GM12878 (cell line): ENCODE measurements around the gene GNA15. TPM values are rescaled to one million over a fixed set of nuclear protein-coding genes. Genes with fewer than 3 reads are reported as not detected.
A peak's percentile ranks its signal among the peaks of the same experiment; 100 is the strongest.

ENCODE experiments used
- ATAC-seq: fragments of 200-7000 bp; cut with Tn5 transposase; 3 replicates; pipeline ENCODE4 v1.9.1; 2020; ENCODE audit warnings: mild to moderate bottlenecking, moderate library complexity
- BruUV-seq: library from RNA; stranded (reverse); fragments of 400-500 nt; replicated peaks from 2 replicates; lab custom pipeline; 2021; lab: Mats Ljungman, UMichigan
- CTCF ChIA-PET: fragments of 300-600 bp; sonication (Branson Sonifier 250); formaldehyde crosslinking; extraction: SDS; loops from one replicate; lab custom pipeline; 2021; ENCODE audit warnings: inconsistent platforms; lab: Yijun Ruan, JAX
- POLR2A ChIA-PET: fragments of 350-600 bp; formaldehyde crosslinking; extraction: SDS; loops from one replicate; lab custom pipeline; 2021; ENCODE audit warnings: inconsistent platforms; lab: Charles Lee
- RAD21 ChIA-PET: fragments of 300-600 bp; sonication (Branson Sonifier 250); formaldehyde crosslinking; loops from one replicate; lab custom pipeline; 2023; ENCODE audit warnings: antibody characterized with exemption; ENCODE audit not compliant: unreplicated experiment; lab: Charles Lee
- SMC1A ChIA-PET: fragments of 300-600 bp; sonication (Branson Sonifier 250); formaldehyde crosslinking; loops from one replicate; lab custom pipeline; 2023; ENCODE audit not compliant: unreplicated experiment, uncharacterized antibody; lab: Charles Lee
- DNase-seq: peaks from one replicate; pipeline ENCODE4 v3.0.0-alpha.2; 2011; ENCODE audit warnings: low read depth, low spot score
- FAIRE-seq: peaks from 3 replicates; lab custom pipeline; 2011; peaks lifted over from hg19 to GRCh38; lab: Jason Lieb, UNC
- H2AFZ ChIP-seq: 2 replicates; pipeline ENCODE4 v1.6.0; 2011; ENCODE audit warnings: low read depth, low read length, control low read depth; ENCODE audit not compliant: control insufficient read depth
- H3K27ac ChIP-seq: 2 replicates; pipeline ENCODE4 v1.5.1; 2011; ENCODE audit warnings: control low read depth; ENCODE audit not compliant: control insufficient read depth, insufficient read depth
- H3K27me3 ChIP-seq, 2 experiments: replicated peaks in 1 of 2; 2 replicates each; pipeline versions ENCODE4 v1.6.0 to v1.6.1; 2011; ENCODE audit warnings: low read length in 1 of 2; ENCODE audit not compliant: control insufficient read depth in 2 of 2, insufficient read depth in 2 of 2
- H3K36me3 ChIP-seq, 2 experiments: 2 replicates each; pipeline ENCODE4 v1.5.1; 2011; ENCODE audit warnings: low read length in 1 of 2; ENCODE audit not compliant: control insufficient read depth in 2 of 2, insufficient read depth in 2 of 2
- H3K4me1 ChIP-seq: 2 replicates; pipeline ENCODE4 v1.6.1; 2011; ENCODE audit warnings: mild to moderate bottlenecking, low read length, moderate library complexity, mixed read lengths; ENCODE audit not compliant: control insufficient read depth, insufficient read depth
- H3K4me2 ChIP-seq: 2 replicates; pipeline ENCODE4 v1.6.0; 2011; ENCODE audit warnings: control low read depth; ENCODE audit not compliant: control insufficient read depth, insufficient read depth
- H3K4me3 ChIP-seq: fragments of 200-600 bp; sonication (generic); 2 replicates; pipeline ENCODE4 v1.5.1; 2016
- H3K79me2 ChIP-seq: 2 replicates; pipeline ENCODE4 v1.6.0; 2011; ENCODE audit warnings: low read length; ENCODE audit not compliant: control insufficient read depth, insufficient read depth
- H3K9ac ChIP-seq: 2 replicates; pipeline ENCODE4 v1.8.0; 2011; ENCODE audit warnings: low read length, control low read depth, mixed read lengths; ENCODE audit not compliant: control insufficient read depth, insufficient read depth
- H3K9me3 ChIP-seq: replicated peaks from 3 replicates; pipeline ENCODE4 v1.5.1; 2011; ENCODE audit warnings: mild to moderate bottlenecking, low read length; ENCODE audit not compliant: control insufficient read depth, insufficient read depth
- H4K20me1 ChIP-seq: 2 replicates; pipeline ENCODE4 v1.6.0; 2011; ENCODE audit not compliant: control insufficient read depth, insufficient read depth
- CHD1 ChIP-seq: IDR thresholded peaks from 2 replicates; pipeline ENCODE4 v1.6.1; 2012; ENCODE audit warnings: low read depth, low read length, improper control_type of control experiment
- GATAD2B ChIP-seq: fragments of 450-650 bp; conservative IDR thresholded peaks from 2 replicates; pipeline ENCODE4 v1.6.1; 2017; ENCODE audit warnings: low read depth, mild to moderate bottlenecking, moderate library complexity
- MEF2B ChIP-seq: fragments of 450-650 bp; IDR thresholded peaks from 2 replicates; pipeline ENCODE4 v1.6.1; 2018; ENCODE audit warnings: mild to moderate bottlenecking, moderate library complexity; ENCODE audit not compliant: partially characterized antibody, poor library complexity, severe bottlenecking
- MTA2 ChIP-seq: fragments of 450-650 bp; IDR thresholded peaks from 2 replicates; pipeline ENCODE4 v1.6.1; 2016; ENCODE audit warnings: low read depth, mild to moderate bottlenecking, moderate library complexity
- PAX8 ChIP-seq: fragments of 450-650 bp; IDR thresholded peaks from 2 replicates; pipeline ENCODE4 v1.6.1; 2017; ENCODE audit warnings: mild to moderate bottlenecking, moderate library complexity
- SREBF1 ChIP-seq: IDR thresholded peaks from 2 replicates; pipeline ENCODE4 v1.6.1; 2012; ENCODE audit warnings: mild to moderate bottlenecking, low read length
- TAF1 ChIP-seq: IDR thresholded peaks from 2 replicates; pipeline ENCODE4 v1.6.1; 2011; ENCODE audit warnings: mild to moderate bottlenecking, low read depth, low read length, borderline replicate concordance
- TCF7 ChIP-seq: IDR thresholded peaks from 2 replicates; pipeline ENCODE4 v1.6.1; 2014; ENCODE audit warnings: antibody characterized with exemption, borderline replicate concordance
- ZNF24 ChIP-seq: fragments of 450-650 bp; IDR thresholded peaks from 2 replicates; pipeline ENCODE4 v1.6.1; 2017; ENCODE audit warnings: antibody characterized with exemption, mild to moderate bottlenecking
- WGBS: methylation state at CpG from one replicate; pipeline ENCODE4 v1.1.6; 2016; ENCODE audit warnings: low lambda C conversion rate; ENCODE audit not compliant: insufficient replicate concordance, insufficient coverage; ENCODE audit errors: missing lambda C conversion rate; 5-methylcytosine and 5-hydroxymethylcytosine counted together
- in situ Hi-C: fragments of 300-500 bp; cut with MboI; formaldehyde crosslinking; loops from 9 replicates; pipeline ENCODE4 v1.14.3; 2018; ENCODE audit warnings: mixed read lengths
- intact Hi-C: fragments of 100-400 bp; cut with micrococcal nuclease; formaldehyde crosslinking; loops from one replicate; pipeline ENCODE4 v1.14.2; 2022; ENCODE audit not compliant: unreplicated experiment
- polyA plus RNA-seq, 11 experiments: library from polyadenylated mRNA; depleted of rRNA in 4 of 11; unstranded in 6 of 11; stranded (reverse) in 5 of 11; fragments of >200 nt; fragmentation: Nextera tagmentation in 4 of 11; fragmentation: Illumina TruSeq in 1 of 11; extraction: Ambion mirVana in 4 of 11; extraction: Trizol in 1 of 11; gene quantifications; 1 replicate in 1 of 11; 2 replicates in 10 of 11; pipeline versions ENCODE4 v1.2.1 to v1.2.3, GENCODE V29; 2011 to 2016; ENCODE audit warnings: inconsistent platforms in 2 of 11, missing spikeins in 2 of 11, low read depth in 1 of 11
- total RNA-seq, 4 experiments: library from RNA; depleted of rRNA in 3 of 4; stranded (reverse); fragments of >200 nt in 3 of 4; fragmentation: Illumina TruSeq in 1 of 4; extraction: Trizol in 1 of 4; gene quantifications; 2 replicates each; pipeline versions ENCODE4 v1.2.1 to v1.2.3, GENCODE V29; 2013 to 2021
- TF ChIP-seq, protein P1 (sequence below): fragments of 450-650 bp; IDR thresholded peaks from 2 replicates; pipeline ENCODE4 v1.6.1; 2017; ENCODE audit warnings: mild to moderate bottlenecking, moderate library complexity
- TF ChIP-seq, protein P2 (sequence below): fragments of 450-650 bp; IDR thresholded peaks from 2 replicates; pipeline ENCODE4 v1.6.1; 2017; ENCODE audit warnings: mild to moderate bottlenecking, moderate library complexity

The GNA15 gene
- total and polyA plus RNA-seq, 10 of the 15 experiments (the other 5 are each of a cell fraction or from before 2014, with no cell fraction given), result 0.42 to 18.0 (median 9.4) TPM

- TF ChIP-seq, protein P1, sequence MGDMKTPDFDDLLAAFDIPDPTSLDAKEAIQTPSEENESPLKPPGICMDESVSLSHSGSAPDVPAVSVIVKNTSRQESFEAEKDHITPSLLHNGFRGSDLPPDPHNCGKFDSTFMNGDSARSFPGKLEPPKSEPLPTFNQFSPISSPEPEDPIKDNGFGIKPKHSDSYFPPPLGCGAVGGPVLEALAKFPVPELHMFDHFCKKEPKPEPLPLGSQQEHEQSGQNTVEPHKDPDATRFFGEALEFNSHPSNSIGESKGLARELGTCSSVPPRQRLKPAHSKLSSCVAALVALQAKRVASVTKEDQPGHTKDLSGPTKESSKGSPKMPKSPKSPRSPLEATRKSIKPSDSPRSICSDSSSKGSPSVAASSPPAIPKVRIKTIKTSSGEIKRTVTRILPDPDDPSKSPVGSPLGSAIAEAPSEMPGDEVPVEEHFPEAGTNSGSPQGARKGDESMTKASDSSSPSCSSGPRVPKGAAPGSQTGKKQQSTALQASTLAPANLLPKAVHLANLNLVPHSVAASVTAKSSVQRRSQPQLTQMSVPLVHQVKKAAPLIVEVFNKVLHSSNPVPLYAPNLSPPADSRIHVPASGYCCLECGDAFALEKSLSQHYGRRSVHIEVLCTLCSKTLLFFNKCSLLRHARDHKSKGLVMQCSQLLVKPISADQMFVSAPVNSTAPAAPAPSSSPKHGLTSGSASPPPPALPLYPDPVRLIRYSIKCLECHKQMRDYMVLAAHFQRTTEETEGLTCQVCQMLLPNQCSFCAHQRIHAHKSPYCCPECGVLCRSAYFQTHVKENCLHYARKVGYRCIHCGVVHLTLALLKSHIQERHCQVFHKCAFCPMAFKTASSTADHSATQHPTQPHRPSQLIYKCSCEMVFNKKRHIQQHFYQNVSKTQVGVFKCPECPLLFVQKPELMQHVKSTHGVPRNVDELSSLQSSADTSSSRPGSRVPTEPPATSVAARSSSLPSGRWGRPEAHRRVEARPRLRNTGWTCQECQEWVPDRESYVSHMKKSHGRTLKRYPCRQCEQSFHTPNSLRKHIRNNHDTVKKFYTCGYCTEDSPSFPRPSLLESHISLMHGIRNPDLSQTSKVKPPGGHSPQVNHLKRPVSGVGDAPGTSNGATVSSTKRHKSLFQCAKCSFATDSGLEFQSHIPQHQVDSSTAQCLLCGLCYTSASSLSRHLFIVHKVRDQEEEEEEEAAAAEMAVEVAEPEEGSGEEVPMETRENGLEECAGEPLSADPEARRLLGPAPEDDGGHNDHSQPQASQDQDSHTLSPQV, result no peak
- TF ChIP-seq SREBF1, result no peak
- no peak for TF ChIP-seq PAX8
Measured at GRCh38 chr19:3167533-3168272, 31.9 kb downstream of the GNA15 start (continued).

DNA sequence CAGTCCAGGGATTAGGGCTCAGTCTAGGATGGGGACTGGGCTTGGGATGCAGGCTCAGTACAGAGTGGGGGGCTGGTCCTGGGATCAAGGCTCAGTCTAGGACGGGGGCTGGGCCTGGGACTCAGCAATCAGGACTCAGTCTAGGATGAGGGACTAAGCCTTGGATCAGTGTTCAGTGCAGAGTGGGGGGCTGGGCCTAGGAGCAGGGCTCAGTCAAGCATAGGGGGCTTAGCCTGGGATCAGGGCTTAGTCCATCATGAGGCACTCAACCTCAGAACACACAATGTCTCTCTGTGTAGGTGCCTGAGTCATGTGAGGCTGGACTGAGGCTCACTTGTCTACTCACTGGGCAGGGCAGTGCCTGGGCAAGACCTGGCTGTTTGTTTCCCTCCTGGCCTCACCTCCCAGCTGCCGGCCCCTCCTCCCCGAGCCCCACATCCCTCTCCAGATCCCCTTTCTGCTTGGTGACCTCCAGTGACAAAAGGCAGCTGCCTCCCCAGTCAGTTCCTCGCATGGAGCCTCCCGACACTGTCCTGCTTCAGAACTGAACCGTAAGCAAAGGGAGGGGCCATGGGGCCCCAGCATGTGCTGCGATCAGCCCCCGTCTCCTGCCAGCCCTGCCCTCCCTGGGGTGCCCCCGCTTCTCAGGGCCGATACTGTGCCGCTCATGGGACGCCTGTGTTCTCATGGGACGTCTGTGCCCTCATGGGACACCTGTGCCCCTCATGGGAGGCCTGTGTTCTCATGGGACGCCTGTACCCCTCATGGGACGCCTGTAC, 36.2 kb downstream of the GNA15 start:
- FAIRE-seq (no peak), ATAC-seq (peak; percentile 32), DNase-seq (no peak)
- no peaks in the 10 kb centered on the region for H3K27me3 ChIP-seq
- H3K9ac ChIP-seq, result no peak overlapping the region
- CTCF ChIA-PET, result interaction anchor here (0.7 to 1.0 kb wide), 2 partner anchors 96 to 169 kb away, joined by 3 read pairs; no protein-coding TSS in a partner anchor
- no peak overlapping the region for H2AFZ ChIP-seq
- SMC1A ChIA-PET, result interaction anchor here (0.6 to 1.5 kb wide), 2 partner anchors 13 to 610 kb away, joined by 4 read pairs; partner anchors contain the start of gene NCLN
- no peaks in the 10 kb centered on the region for H3K36me3 ChIP-seq
- 19% methylated on average over 15 of the region's 15 CpGs for WGBS
- H4K20me1 ChIP-seq, result no peaks in the 10 kb centered on the region
- H3K4me3 ChIP-seq, result no peak overlapping the region
- no TSS peak for BruUV-seq
- in situ Hi-C loops, result no loop called here
- POLR2A ChIA-PET, result interaction anchor here (1.3 kb wide), 1 partner anchor 35 kb away, joined by 3 read pairs; no protein-coding TSS in a partner anchor
- H3K27ac ChIP-seq, result no peak overlapping the region; the same call in 1 of the 2 replicates
- H3K9me3 ChIP-seq, result no peaks in the 10 kb centered on the region
- peaks cover 4% of the 10 kb centered on the region for H3K79me2 ChIP-seq
- TF ChIP-seq, protein P2, sequence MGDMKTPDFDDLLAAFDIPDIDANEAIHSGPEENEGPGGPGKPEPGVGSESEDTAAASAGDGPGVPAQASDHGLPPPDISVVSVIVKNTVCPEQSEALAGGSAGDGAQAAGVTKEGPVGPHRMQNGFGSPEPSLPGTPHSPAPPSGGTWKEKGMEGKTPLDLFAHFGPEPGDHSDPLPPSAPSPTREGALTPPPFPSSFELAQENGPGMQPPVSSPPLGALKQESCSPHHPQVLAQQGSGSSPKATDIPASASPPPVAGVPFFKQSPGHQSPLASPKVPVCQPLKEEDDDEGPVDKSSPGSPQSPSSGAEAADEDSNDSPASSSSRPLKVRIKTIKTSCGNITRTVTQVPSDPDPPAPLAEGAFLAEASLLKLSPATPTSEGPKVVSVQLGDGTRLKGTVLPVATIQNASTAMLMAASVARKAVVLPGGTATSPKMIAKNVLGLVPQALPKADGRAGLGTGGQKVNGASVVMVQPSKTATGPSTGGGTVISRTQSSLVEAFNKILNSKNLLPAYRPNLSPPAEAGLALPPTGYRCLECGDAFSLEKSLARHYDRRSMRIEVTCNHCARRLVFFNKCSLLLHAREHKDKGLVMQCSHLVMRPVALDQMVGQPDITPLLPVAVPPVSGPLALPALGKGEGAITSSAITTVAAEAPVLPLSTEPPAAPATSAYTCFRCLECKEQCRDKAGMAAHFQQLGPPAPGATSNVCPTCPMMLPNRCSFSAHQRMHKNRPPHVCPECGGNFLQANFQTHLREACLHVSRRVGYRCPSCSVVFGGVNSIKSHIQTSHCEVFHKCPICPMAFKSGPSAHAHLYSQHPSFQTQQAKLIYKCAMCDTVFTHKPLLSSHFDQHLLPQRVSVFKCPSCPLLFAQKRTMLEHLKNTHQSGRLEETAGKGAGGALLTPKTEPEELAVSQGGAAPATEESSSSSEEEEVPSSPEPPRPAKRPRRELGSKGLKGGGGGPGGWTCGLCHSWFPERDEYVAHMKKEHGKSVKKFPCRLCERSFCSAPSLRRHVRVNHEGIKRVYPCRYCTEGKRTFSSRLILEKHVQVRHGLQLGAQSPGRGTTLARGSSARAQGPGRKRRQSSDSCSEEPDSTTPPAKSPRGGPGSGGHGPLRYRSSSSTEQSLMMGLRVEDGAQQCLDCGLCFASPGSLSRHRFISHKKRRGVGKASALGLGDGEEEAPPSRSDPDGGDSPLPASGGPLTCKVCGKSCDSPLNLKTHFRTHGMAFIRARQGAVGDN, result peak; percentile 26; the same call in 1 of the 2 replicates
- TF ChIP-seq TCF7 (no peak), ZNF24 (peak; percentile 97), MEF2B (peak; percentile 97), MTA2 (no peak), CHD1 (no peak), GATAD2B (0 out of 2 replicates have a peak, but pooled peaks have one; percentile 26), TAF1 (no peak)
- peaks cover 14% of the 10 kb centered on the region for H3K4me1 ChIP-seq
- no peak overlapping the region for H3K4me2 ChIP-seq
- RAD21 ChIA-PET, result interaction anchor here (1.5 kb wide), 1 partner anchor 43 kb away, joined by 4 read pairs; no protein-coding TSS in a partner anchor
- intact Hi-C loops, result no loop called here
